OCI-LY1 (cell line): ENCODE measurements around the gene RGN.
"Not testable (repeated sequence)": the region's sequence is repeated elsewhere in the genome, so short reads cannot be mapped to it uniquely, and the experiment has no call there.

Experiments used
- H2AFZ ChIP-seq: fragments of 200-600 bp; sonication (generic), shearing (Covaris generic); 2 replicates; pipeline ENCODE4 v1.6.0; 2014; ENCODE audit warnings: antibody characterized with exemption, mild to moderate bottlenecking, low read length
- H3F3A ChIP-seq: fragments of 200-600 bp; sonication (generic), shearing (Covaris generic); 2 replicates; pipeline ENCODE4 v1.6.0; 2014; ENCODE audit warnings: mild to moderate bottlenecking, antibody characterized with exemption, low read length, moderate library complexity; ENCODE audit not compliant: insufficient read depth
- H3K27ac ChIP-seq: fragments of 200-600 bp; sonication (generic); 2 replicates; pipeline ENCODE4 v1.5.1; 2014; ENCODE audit warnings: low read length, mixed run types, mild to moderate bottlenecking, low read depth; ENCODE audit not compliant: poor library complexity, severe bottlenecking
- H3K27me3 ChIP-seq: fragments of 200-600 bp; sonication (generic); 2 replicates; pipeline ENCODE4 v1.6.0; 2014; ENCODE audit warnings: antibody characterized with exemption, mild to moderate bottlenecking, low read length, moderate library complexity; ENCODE audit not compliant: insufficient read depth
- H3K36me3 ChIP-seq: fragments of 200-600 bp; sonication (generic); 2 replicates; pipeline ENCODE4 v1.6.1; 2014; ENCODE audit warnings: mild to moderate bottlenecking, antibody characterized with exemption, low read length, moderate library complexity, mixed read lengths; ENCODE audit not compliant: insufficient read depth
- H3K4me1 ChIP-seq: fragments of 200-600 bp; sonication (generic); 2 replicates; pipeline ENCODE4 v1.5.1; 2014; ENCODE audit warnings: mild to moderate bottlenecking, low read length, moderate library complexity; ENCODE audit not compliant: insufficient read depth, severe bottlenecking
- H3K4me2 ChIP-seq: fragments of 200-600 bp; sonication (generic), shearing (Covaris generic); 2 replicates; pipeline ENCODE4 v1.6.1; 2014; ENCODE audit warnings: low read length
- H3K4me3 ChIP-seq: fragments of 200-600 bp; sonication (generic); 2 replicates; pipeline ENCODE4 v1.5.1; 2014; ENCODE audit warnings: low read length, low read depth, mild to moderate bottlenecking, mixed read lengths; ENCODE audit not compliant: poor library complexity, severe bottlenecking
- H3K79me2 ChIP-seq: fragments of 200-600 bp; shearing (Covaris generic); 2 replicates; pipeline ENCODE4 v1.6.1; 2016; ENCODE audit warnings: mixed run types, low read length, mixed read lengths; ENCODE audit not compliant: insufficient read depth
- H3K9ac ChIP-seq: fragments of 200-600 bp; sonication (generic), shearing (Covaris generic); 2 replicates; pipeline ENCODE4 v1.6.1; 2014; ENCODE audit warnings: mild to moderate bottlenecking, low read length, mixed read lengths
- H3K9me2 ChIP-seq: fragments of 200-600 bp; sonication (generic), shearing (Covaris generic); 2 replicates; pipeline ENCODE4 v1.6.1; 2014; ENCODE audit warnings: low read depth, mild to moderate bottlenecking, low read length, mixed read lengths
- H3K9me3 ChIP-seq: fragments of 200-600 bp; shearing (Covaris generic); 2 replicates; pipeline ENCODE4 v1.6.1; 2014; ENCODE audit warnings: low read length, mixed read lengths
- H4K20me1 ChIP-seq: fragments of 200-600 bp; sonication (generic), shearing (Covaris generic); 2 replicates; pipeline ENCODE4 v1.6.0; 2016; ENCODE audit warnings: mild to moderate bottlenecking, low read length; ENCODE audit not compliant: insufficient read depth
- CTCF ChIP-seq: fragments of 200-600 bp; sonication (generic), shearing (Covaris generic); IDR thresholded peaks from 2 replicates; pipeline ENCODE4 v1.5.1; 2017; ENCODE audit warnings: mild to moderate bottlenecking, antibody characterized with exemption, low read length, moderate library complexity, mixed read lengths
- EZH2 ChIP-seq: fragments of 200-600 bp; sonication (generic), shearing (Covaris generic); IDR thresholded peaks from 2 replicates; pipeline ENCODE4 v1.8.0; 2017; ENCODE audit warnings: borderline replicate concordance, mixed run types, mild to moderate bottlenecking, antibody characterized with exemption, low read length, moderate library complexity, mixed read lengths

RGN gene

GRCh38 chrX:47129899-47130358, 51.7 kb downstream of the RGN start:
- TF ChIP-seq EZH2 (no peak), CTCF (no peak)
- H4K20me1 ChIP-seq, result no peaks in the 10 kb centered on the region
- H3K27ac ChIP-seq, result peak overlapping the region; percentile 19
- H3K79me2 ChIP-seq, result 0 out of 2 replicates have a peak, but pooled peaks cover 3% of the 10 kb centered on the region
- H2AFZ ChIP-seq, result no peak overlapping the region
- H3K4me3 ChIP-seq, result peak overlapping the region; percentile 80
- no peaks in the 10 kb centered on the region for H3K9me3 ChIP-seq
- H3K36me3 ChIP-seq, result no peaks in the 10 kb centered on the region
- peaks cover 8% of the 10 kb centered on the region for H3K4me1 ChIP-seq
- H3F3A ChIP-seq, result no peaks in the 10 kb centered on the region
- H3K27me3 ChIP-seq, result no peaks in the 10 kb centered on the region
- H3K9me2 ChIP-seq, result no peaks in the 10 kb centered on the region
- peak overlapping the region; percentile 74 for H3K4me2 ChIP-seq
- H3K9ac ChIP-seq, result peak overlapping the region; percentile 76

- H3F3A ChIP-seq, result no peaks in the 10 kb centered on the region
- peaks cover 5% of the 10 kb centered on the region for H3K4me1 ChIP-seq
- H3K79me2 ChIP-seq, result 0 out of 2 replicates have a peak, but pooled peaks cover 3% of the 10 kb centered on the region
- no peak overlapping the region for H3K27ac ChIP-seq
- H2AFZ ChIP-seq, result no peak overlapping the region
- H3K27me3 ChIP-seq, result no peaks in the 10 kb centered on the region
- H3K9ac ChIP-seq, result no peak overlapping the region
- H4K20me1 ChIP-seq, result no peaks in the 10 kb centered on the region
- no peak overlapping the region for H3K4me3 ChIP-seq
- H3K4me2 ChIP-seq, result no peak overlapping the region
- no peaks in the 10 kb centered on the region for H3K9me3 ChIP-seq
- H3K9me2 ChIP-seq, result no peaks in the 10 kb centered on the region
- no peak for TF ChIP-seq EZH2
- TF ChIP-seq CTCF, result no peak
- H3K36me3 ChIP-seq, result peaks cover 4% of the 10 kb centered on the region; the same call in 1 of the 2 replicates
Observed at GRCh38 chrX:47133493-47133892, 55.2 kb downstream of the RGN start.

GRCh38 chrX:47135650-47136049, 57.4 kb downstream of the RGN start:
- not testable (repeated sequence) for H3F3A ChIP-seq, H3K9me3 ChIP-seq, H3K9ac ChIP-seq, H3K4me3 ChIP-seq, H3K4me1 ChIP-seq, H3K27ac ChIP-seq, H2AFZ ChIP-seq, H3K79me2 ChIP-seq, H3K4me2 ChIP-seq, H4K20me1 ChIP-seq, H3K27me3 ChIP-seq, H3K9me2 ChIP-seq
- peaks cover 15% of the 10 kb centered on the region for H3K36me3 ChIP-seq

- Histone ChIP-seq H3K4me3 (no peak overlapping the region), H3K9me2 (no peaks in the 10 kb centered on the region), H3K9me3 (no peaks in the 10 kb centered on the region), H3K79me2 (peaks cover 2% of the 10 kb centered on the region), H3K36me3 (peaks cover 34% of the 10 kb centered on the region), H4K20me1 (no peaks in the 10 kb centered on the region), H3K27me3 (no peaks in the 10 kb centered on the region), H3F3A (no peaks in the 10 kb centered on the region), H2AFZ (no peak overlapping the region), H3K27ac (no peak overlapping the region), H3K4me1 (peaks cover under 1% of the 10 kb centered on the region), H3K4me2 (no peak overlapping the region), H3K9ac (no peak overlapping the region)
- TF ChIP-seq CTCF, result no peak
- TF ChIP-seq EZH2, result no peak
Observed at GRCh38 chrX:47138171-47138570, 59.9 kb downstream of the RGN start.
